Osteoblast (primary cell): ENCODE data around the gene CALN1. TPM values are rescaled to one million over a fixed set of nuclear protein-coding genes. Genes with fewer than 3 reads are reported as not detected.

ENCODE experiments used
- DNase-seq: peaks from one replicate; pipeline ENCODE4 v3.0.0; 2011; ENCODE audit warnings: low spot score, mixed read lengths; ENCODE audit not compliant: insufficient read length; ENCODE audit errors: missing footprints
- H2AFZ ChIP-seq: 2 replicates; pipeline ENCODE4 v1.6.0; 2011; ENCODE audit warnings: mild to moderate bottlenecking, low read length
- H3K27ac ChIP-seq: 2 replicates; pipeline ENCODE4 v1.5.1; 2011; ENCODE audit warnings: mild to moderate bottlenecking, low read depth, low read length, moderate library complexity
- H3K27me3 ChIP-seq: 2 replicates; pipeline ENCODE4 v1.6.0; 2012; ENCODE audit warnings: mild to moderate bottlenecking, control low read depth, inconsistent platforms, low read length, moderate library complexity; ENCODE audit not compliant: insufficient read depth
- H3K36me3 ChIP-seq: 2 replicates; pipeline ENCODE4 v1.5.1; 2011; ENCODE audit warnings: mild to moderate bottlenecking, low read length, control low read depth, moderate library complexity; ENCODE audit not compliant: insufficient read depth
- H3K4me1 ChIP-seq: 2 replicates; pipeline ENCODE4 v1.5.1; 2011; ENCODE audit warnings: mild to moderate bottlenecking, low read length, control low read depth, moderate library complexity; ENCODE audit not compliant: insufficient read depth
- H3K4me2 ChIP-seq: 2 replicates; pipeline ENCODE4 v1.6.0; 2011; ENCODE audit warnings: mild to moderate bottlenecking, low read length; ENCODE audit not compliant: insufficient read depth
- H3K4me3 ChIP-seq: fragments of 200-600 bp; sonication (generic); 3 replicates; pipeline ENCODE4 v1.5.1; 2012; ENCODE audit warnings: mild to moderate bottlenecking, low read length, inconsistent platforms; ENCODE audit not compliant: insufficient read depth
- H3K79me2 ChIP-seq: 2 replicates; pipeline ENCODE4 v1.6.0; 2012; ENCODE audit warnings: mild to moderate bottlenecking, low read length, control low read depth, inconsistent platforms; ENCODE audit not compliant: insufficient read depth
- H3K9me3 ChIP-seq: 2 replicates; pipeline ENCODE4 v1.5.1; 2011; ENCODE audit warnings: low read depth, low read length, control low read depth
- H4K20me1 ChIP-seq: 2 replicates; pipeline ENCODE4 v1.6.0; 2012; ENCODE audit warnings: mild to moderate bottlenecking, low read length, control low read depth; ENCODE audit not compliant: insufficient read depth
- total RNA-seq: library from RNA; depleted of rRNA; stranded (reverse); fragments of >200 nt; gene quantifications from 2 replicates; pipeline ENCODE4 v1.2.3, GENCODE V29; 2012
- TF ChIP-seq, protein P1 (sequence below): IDR thresholded peaks from 2 replicates; pipeline ENCODE4 v1.5.1; 2011; ENCODE audit warnings: mild to moderate bottlenecking, low read depth, low read length, moderate library complexity; ENCODE audit errors: extremely low read depth

Gene CALN1
- total RNA-seq, 1 donor = not detected

DNA sequence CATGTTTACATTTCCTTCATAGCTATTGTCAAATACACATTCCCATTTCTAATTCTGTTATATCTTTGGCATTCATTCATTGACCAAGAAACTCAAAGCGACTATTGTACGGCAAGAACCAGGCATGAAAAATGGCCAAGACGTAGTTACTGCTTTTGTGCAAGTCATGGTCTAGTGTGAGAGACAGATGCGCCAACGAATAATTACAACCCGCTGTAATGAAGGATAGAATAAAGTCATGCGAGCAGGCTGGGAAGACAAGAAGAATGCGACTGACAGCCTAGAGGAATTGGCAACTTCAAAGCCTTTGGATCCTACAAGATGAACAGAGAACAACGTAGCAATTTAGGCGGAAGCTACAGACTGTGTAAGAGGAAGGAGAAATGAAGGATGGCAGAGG, 221.2 kb downstream of the CALN1 start:
- no peaks in the 10 kb centered on the region for H3K36me3 ChIP-seq
- no peak overlapping the region for H2AFZ ChIP-seq
- TF ChIP-seq, protein P1, sequence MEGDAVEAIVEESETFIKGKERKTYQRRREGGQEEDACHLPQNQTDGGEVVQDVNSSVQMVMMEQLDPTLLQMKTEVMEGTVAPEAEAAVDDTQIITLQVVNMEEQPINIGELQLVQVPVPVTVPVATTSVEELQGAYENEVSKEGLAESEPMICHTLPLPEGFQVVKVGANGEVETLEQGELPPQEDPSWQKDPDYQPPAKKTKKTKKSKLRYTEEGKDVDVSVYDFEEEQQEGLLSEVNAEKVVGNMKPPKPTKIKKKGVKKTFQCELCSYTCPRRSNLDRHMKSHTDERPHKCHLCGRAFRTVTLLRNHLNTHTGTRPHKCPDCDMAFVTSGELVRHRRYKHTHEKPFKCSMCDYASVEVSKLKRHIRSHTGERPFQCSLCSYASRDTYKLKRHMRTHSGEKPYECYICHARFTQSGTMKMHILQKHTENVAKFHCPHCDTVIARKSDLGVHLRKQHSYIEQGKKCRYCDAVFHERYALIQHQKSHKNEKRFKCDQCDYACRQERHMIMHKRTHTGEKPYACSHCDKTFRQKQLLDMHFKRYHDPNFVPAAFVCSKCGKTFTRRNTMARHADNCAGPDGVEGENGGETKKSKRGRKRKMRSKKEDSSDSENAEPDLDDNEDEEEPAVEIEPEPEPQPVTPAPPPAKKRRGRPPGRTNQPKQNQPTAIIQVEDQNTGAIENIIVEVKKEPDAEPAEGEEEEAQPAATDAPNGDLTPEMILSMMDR = no peak
- no peaks in the 10 kb centered on the region for H4K20me1 ChIP-seq
- DNase-seq = no peak
- no peaks in the 10 kb centered on the region for H3K27me3 ChIP-seq
- H3K4me1 ChIP-seq = no peaks in the 10 kb centered on the region
- H3K4me2 ChIP-seq = no peak overlapping the region
- H3K9me3 ChIP-seq = no peaks in the 10 kb centered on the region
- H3K4me3 ChIP-seq = no peak overlapping the region
- H3K27ac ChIP-seq = no peak overlapping the region
- H3K79me2 ChIP-seq = no peaks in the 10 kb centered on the region

DNA sequence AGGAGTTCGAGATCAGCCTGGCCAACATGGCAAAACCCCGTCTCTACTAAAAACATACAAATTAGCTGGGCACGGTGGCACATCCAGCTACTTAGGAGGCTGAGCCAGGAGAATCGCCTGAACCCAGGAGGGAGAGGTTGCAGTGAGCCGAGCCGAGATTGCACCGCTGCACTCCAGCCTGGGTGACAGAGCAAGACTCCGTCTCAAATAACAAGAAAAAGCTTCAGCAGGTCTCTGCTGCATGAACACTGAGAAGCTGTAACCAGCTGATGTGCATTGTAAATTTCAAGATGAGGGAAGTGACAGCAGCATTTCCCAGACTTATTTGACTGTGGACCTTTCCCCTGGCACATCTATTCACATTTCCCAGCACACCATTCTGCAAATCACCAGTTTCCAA, 222.0 kb downstream of the CALN1 start:
- Histone ChIP-seq H3K36me3 (no peaks in the 10 kb centered on the region), H3K27me3 (no peaks in the 10 kb centered on the region), H3K9me3 (no peaks in the 10 kb centered on the region), H4K20me1 (no peaks in the 10 kb centered on the region), H2AFZ (no peak overlapping the region), H3K4me3 (no peak overlapping the region), H3K27ac (no peak overlapping the region), H3K4me2 (no peak overlapping the region), H3K79me2 (no peaks in the 10 kb centered on the region), H3K4me1 (no peaks in the 10 kb centered on the region)
- DNase-seq = no peak
- TF ChIP-seq, protein P1 = no peak

DNA sequence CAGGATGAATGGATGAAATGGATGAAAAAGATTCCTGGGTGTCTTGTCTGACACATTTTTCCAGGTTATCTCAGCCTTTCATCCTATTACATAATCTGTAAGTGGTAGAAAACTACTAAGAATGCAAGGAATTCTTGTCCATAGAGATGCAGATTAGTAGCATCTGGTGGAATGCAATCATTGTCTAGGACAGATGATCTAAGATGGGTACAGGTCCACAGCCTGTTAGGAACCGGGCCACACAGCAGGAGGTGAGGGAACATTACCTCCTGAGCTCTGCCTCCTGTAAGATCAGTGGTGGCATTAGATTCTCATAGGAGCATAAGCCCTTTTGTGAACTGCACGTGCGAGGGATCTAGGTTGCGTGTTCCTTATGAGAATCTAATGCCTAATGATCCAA, 225.0 kb downstream of the CALN1 start:
- no peak overlapping the region for H2AFZ ChIP-seq
- H4K20me1 ChIP-seq = no peaks in the 10 kb centered on the region
- DNase-seq = no peak
- no peaks in the 10 kb centered on the region for H3K36me3 ChIP-seq
- no peaks in the 10 kb centered on the region for H3K79me2 ChIP-seq
- no peak overlapping the region for H3K4me3 ChIP-seq
- H3K9me3 ChIP-seq = no peaks in the 10 kb centered on the region
- H3K4me2 ChIP-seq = no peak overlapping the region
- TF ChIP-seq, protein P1 = no peak
- no peaks in the 10 kb centered on the region for H3K27me3 ChIP-seq
- H3K27ac ChIP-seq = no peak overlapping the region
- no peaks in the 10 kb centered on the region for H3K4me1 ChIP-seq

DNA sequence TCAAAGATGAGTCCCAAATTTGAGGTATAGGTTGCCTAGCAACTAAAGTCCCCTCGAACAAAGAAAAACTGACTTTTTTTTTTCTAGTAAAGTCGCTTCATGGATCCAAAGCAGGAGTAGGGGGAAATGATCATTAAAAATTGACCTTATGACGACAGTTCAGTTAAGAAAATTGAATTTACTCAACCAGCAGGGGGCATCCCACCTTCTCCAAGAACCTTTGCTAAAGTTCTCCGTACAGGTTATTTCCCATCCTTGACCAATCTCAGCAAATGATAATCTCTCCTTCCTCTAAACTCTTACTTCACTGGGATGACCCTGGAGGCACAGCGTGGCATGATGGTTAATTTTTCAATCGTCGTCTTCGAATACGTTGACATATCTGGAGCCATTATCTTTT, 228.3 kb downstream of the CALN1 start:
- H3K27ac ChIP-seq = no peak overlapping the region
- H3K9me3 ChIP-seq = no peaks in the 10 kb centered on the region
- no peak for DNase-seq
- H3K4me1 ChIP-seq = no peaks in the 10 kb centered on the region
- no peaks in the 10 kb centered on the region for H4K20me1 ChIP-seq
- no peaks in the 10 kb centered on the region for H3K36me3 ChIP-seq
- no peak overlapping the region for H3K4me3 ChIP-seq
- H3K79me2 ChIP-seq = no peaks in the 10 kb centered on the region
- no peak overlapping the region for H2AFZ ChIP-seq
- TF ChIP-seq, protein P1 = peak; percentile 8
- H3K4me2 ChIP-seq = no peak overlapping the region
- H3K27me3 ChIP-seq = no peaks in the 10 kb centered on the region
